HG03354 (cell line): ENCODE results near the gene ANKRD31.

Experiments
- ATAC-seq: cut with Tn5 transposase; IDR thresholded peaks from one replicate; pipeline ENCODE4 v1.9.1; 2021; ENCODE audit warnings: mild to moderate bottlenecking; ENCODE audit not compliant: unreplicated experiment, poor library complexity, severe bottlenecking

Gene ANKRD31

GRCh38 chr5:75048457-75048953 is 188.2 kb downstream of the ANKRD31 start:
- ATAC-seq, result peak; percentile 38

DNA sequence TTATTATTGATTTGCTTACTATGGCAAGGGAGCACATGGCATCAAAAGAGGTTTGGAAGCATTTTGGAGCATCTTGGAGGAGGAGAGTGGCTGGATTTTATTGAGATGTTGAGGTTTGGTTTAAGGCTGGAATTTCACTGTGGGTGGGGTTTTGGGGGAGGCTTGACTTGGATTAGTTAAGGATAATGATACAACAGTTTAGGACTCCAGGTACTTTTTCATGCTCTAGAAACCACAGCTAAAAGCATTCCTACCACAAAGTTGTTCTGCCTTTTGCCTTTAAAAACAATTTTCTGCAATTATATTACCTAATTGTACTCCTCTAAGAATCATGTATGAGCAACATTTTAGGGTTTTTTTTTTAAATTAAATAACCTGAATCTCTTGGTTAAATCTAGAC is 189.3 kb downstream of the ANKRD31 start:
- no peak for ATAC-seq

- ATAC-seq, result no peak
These were observed 190.1 kb downstream of the ANKRD31 start for GRCh38 chr5:75046366-75047142.

DNA sequence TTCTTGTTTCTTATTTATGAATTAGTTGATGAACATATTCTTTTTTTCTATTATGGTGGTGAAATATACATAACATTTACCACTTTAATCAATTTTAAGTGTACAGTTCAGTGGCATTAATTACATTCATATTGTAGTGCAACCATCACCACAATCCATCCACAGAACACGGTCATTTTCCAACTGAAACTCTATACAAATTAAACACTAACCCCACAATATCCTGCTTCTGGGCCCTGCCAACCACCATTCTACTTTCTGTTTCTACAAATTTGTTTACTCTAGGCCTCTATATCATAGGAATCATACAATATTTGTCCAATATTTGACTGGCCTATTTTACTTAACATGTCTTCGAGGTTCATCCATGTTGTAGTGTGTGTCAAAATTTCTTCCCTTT is 191.6 kb downstream of the ANKRD31 start:
- ATAC-seq, result no peak

- no peak for ATAC-seq
These were observed 192.3 kb downstream of the ANKRD31 start for GRCh38 chr5:75044406-75044805.

GRCh38 chr5:75043633-75044264 is 192.9 kb downstream of the ANKRD31 start:
- ATAC-seq, result no peak

DNA sequence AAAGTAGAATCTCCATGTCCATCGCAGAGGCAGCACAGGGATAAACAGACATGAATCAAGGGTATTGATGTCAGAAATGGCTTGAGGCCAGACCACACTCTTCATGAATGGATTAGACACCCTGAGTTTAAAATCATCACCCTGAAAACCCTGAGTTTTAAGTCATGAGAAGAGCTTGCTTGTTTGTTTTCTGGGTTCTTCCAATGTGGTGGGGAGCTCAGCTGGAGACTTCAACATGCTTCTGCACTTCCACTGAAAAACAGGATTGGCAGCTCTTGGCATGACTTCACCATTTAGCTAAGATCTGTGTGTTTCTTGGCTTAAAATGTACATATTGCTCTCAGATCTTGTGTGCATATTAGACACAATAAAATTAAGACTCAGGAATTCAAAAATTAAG is 194.2 kb downstream of the ANKRD31 start:
- no peak for ATAC-seq

DNA sequence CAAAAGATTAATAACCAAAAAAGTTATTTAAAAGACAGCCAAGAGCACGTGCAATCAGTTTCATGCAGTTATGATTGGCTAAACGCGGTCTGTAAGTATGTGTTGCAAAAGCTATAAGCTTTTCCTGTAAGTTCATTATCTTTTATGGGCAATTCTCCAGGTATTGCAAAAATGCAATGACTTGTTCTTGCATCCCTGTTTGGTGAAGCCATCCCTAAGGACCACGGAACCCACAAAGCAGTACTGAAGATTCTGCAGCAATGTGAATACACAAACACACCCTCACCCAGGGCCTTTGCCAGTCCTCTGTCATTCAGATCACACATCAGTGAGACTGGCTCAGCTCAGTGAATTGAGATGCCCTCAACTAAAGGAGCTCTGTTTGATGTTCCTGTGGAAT is 195.7 kb downstream of the ANKRD31 start:
- ATAC-seq, result no peak

GRCh38 chr5:75037106-75037505 is 199.6 kb downstream of the ANKRD31 start:
- no peak for ATAC-seq

GRCh38 chr5:75034137-75034739 is 202.4 kb downstream of the ANKRD31 start:
- no peak for ATAC-seq

- no peak for ATAC-seq
These were observed 205.3 kb downstream of the ANKRD31 start for GRCh38 chr5:75031366-75031765.

DNA sequence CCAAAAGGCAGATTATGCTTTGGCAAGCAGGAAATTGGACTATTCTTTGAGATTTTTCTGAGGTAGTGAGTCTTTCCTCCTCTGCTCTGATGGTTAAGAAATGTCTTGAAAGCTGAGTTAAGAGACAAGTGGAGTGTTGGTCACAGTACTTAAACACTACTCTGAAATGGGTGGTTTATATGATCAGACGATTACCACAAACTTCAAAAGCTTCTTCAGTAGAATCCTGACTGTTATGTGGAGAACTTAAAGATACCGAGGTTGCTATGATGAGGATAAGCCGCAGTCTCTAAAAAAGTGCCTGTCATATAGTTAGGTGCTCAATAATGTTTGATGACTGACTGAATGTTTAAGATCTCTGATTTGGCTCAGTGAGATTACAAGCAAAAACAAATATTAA is 208.6 kb downstream of the ANKRD31 start:
- ATAC-seq, result no peak

DNA sequence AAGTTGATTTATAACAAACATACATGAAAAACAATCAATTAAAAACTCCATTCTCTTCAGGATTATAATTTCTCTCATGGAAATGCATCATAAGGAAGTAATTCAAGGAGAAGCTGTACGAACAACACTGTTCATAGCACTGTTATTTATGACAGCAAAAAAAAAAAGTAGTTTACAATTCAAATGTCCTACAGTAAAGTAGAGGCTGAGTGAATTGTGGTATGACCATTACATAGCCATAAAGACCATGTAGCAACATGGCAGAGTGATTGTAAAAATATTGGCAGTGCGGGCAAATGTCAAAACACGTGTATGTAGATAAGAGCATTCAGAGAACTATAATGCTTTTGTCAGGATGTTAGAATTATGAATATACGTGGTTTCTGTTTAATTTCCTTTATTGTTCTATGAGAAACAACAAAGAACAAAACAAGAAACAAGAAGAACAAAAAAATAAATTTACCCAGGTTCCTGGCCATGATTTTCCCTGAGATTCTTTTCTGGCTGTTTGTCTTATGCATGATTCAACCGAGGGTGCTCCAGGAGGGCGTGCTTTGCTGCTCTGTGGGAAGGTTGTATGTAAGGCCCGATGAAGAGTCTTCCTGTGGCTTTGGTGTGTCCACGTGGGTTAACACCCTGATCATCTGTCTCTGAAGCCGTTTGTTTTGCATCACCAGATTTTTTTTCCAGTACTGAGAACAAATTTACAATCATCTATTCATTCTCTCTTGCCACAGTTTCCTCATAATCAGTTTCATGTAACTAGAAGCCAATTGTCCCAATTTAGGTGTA is 213.1 kb downstream of the ANKRD31 start:
- no peak for ATAC-seq

GRCh38 chr5:75021800-75022199 is 214.9 kb downstream of the ANKRD31 start:
- no peak for ATAC-seq

DNA sequence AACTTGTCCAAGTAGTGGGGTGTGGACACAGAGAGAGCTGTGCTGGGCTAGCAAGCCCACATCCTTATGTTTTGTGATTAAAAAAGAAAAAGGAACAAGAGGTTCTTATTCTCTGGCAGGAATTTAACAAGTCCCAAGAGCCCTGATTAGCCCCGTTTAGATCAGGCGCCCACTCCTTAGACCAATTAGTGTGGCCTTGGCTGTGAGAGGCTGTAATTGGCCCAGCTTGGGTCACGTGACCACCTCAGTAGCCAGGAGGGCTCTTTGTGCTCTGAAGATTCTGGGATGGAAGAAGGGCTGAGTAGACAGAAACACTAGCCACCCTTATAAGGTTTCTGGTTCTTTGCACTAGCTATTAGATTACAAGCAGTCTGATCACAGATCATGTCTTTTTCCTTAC is 215.5 kb downstream of the ANKRD31 start:
- no peak for ATAC-seq

DNA sequence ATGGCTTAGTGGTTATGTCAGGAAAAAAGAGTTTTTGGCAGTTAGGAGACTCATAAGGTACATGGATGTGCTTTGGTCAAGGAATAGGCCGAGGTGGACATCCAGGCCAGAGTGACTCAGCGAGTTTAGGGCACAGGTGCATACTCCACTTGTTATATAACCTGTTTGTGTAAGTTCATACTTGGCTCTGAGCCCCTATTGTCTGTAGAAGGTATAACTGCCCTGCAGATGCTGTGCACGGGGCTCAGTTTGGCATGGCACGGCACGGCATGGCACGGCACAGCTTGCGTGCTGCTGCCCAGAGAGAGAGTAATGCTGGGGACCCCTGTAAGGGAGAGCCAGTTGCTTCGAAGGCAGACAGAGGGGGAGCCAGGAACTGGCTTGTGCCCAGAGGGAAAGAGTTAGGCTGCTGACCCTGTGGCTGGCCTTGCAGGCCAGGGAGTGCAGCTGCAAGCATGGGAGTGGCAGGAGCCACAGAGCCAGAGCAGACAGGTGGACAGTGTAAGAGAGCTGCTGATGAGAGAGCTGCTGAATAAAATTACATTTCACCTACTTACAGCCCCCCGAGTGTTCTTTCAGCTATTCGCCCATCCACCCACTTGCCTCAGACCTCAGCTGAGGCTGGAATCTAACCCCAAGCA is 216.5 kb downstream of the ANKRD31 start:
- no peak for ATAC-seq

- no peak for ATAC-seq
These were observed 217.7 kb downstream of the ANKRD31 start for GRCh38 chr5:75018805-75019587.
